Measurements from ENCODE around the gene A2M.
A peak's percentile ranks its signal among the peaks of the same experiment; 100 is the strongest.

The A2M gene

DNA sequence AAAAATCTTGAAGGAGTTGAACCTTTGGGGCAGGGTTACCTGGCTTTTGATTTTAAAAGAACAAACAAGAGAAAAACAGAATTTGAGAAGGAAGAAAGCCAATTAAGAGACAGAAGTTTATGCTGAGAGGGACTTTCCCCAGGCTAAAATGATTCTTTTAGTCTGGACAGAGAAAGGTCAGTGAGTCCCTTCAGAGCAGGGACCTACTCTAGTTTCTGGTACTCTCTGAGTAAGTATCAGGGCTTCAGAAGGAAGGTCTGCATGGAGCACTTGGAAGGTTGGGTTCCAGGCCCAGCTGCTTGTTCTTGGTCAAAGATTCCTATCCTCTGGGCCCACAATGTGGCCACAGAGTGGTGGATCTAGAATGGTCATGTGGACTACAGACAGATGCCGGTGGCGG is 66.8 kb downstream of the A2M start:
- DNase-seq (ENCODE audit: low spot score), result no peak
- TF ChIP-seq, protein P1, sequence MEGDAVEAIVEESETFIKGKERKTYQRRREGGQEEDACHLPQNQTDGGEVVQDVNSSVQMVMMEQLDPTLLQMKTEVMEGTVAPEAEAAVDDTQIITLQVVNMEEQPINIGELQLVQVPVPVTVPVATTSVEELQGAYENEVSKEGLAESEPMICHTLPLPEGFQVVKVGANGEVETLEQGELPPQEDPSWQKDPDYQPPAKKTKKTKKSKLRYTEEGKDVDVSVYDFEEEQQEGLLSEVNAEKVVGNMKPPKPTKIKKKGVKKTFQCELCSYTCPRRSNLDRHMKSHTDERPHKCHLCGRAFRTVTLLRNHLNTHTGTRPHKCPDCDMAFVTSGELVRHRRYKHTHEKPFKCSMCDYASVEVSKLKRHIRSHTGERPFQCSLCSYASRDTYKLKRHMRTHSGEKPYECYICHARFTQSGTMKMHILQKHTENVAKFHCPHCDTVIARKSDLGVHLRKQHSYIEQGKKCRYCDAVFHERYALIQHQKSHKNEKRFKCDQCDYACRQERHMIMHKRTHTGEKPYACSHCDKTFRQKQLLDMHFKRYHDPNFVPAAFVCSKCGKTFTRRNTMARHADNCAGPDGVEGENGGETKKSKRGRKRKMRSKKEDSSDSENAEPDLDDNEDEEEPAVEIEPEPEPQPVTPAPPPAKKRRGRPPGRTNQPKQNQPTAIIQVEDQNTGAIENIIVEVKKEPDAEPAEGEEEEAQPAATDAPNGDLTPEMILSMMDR (IDR thresholded peaks at IDR 0.05; ENCODE audit: extremely low read depth, insufficient read depth, missing control alignments), result no peak
- in situ Hi-C loops (cut with MboI; ENCODE audit: low pct_unique_long_range_greater_than_20kb, low sequenced_read_pairs, unreplicated experiment), result loop anchor here (10.0 kb wide), 3 partner anchors 124 to 384 kb away; partner anchors contain the start of gene MFAP5

DNA sequence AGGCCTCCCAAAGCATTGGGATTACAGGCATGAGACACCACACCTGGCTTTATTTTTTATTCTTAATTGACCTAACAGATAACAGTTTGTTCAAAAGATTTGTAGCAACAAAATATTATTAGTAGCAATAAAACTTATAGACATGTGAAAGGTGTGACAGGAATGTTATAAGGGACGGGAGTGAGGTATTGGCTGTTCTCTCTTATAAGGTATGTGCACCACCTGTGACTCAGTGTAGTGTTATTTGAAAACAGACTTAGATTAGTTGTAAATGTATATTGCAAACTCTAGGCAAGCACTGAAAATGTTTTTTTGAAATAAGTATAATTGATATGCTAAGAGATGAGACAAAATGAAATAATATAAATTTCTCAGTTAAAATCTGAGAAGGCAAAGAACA is 68.6 kb downstream of the A2M start:
- in situ Hi-C loops (cut with MboI; ENCODE audit: low pct_unique_long_range_greater_than_20kb, low sequenced_read_pairs, unreplicated experiment), result loop anchor here (10.0 kb wide), 3 partner anchors 122 to 382 kb away; partner anchors contain the start of gene MFAP5
- TF ChIP-seq, protein P1 (IDR thresholded peaks at IDR 0.05; ENCODE audit: extremely low read depth, insufficient read depth, missing control alignments), result no peak
- DNase-seq (ENCODE audit: low spot score), result no peak

DNA sequence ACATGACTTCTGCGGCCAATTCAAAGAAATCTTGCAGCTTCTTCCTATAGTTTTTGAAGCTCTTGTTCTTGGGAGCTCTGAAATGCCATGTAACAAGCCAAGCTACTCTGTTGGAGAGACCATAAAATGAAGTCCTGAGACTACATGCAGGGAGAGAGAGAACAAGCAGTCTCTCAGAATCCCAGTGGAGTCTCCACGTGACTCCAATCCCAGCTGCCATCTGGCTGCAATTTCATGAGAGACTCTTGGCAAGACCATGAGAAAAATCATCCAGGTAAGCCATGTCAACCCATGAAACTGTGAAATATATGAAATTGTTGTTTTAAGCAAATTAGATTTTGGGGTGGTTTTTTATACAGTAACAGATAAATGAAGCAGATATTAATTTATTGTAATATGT is 72.0 kb downstream of the A2M start:
- TF ChIP-seq, protein P1 (IDR thresholded peaks at IDR 0.05; ENCODE audit: extremely low read depth, insufficient read depth, missing control alignments), result no peak
- no peak for DNase-seq (ENCODE audit: low spot score)
- in situ Hi-C loops (cut with MboI; ENCODE audit: low pct_unique_long_range_greater_than_20kb, low sequenced_read_pairs, unreplicated experiment), result loop anchor here (10.0 kb wide), 3 partner anchors 119 to 379 kb away; partner anchors contain the start of gene MFAP5

DNA sequence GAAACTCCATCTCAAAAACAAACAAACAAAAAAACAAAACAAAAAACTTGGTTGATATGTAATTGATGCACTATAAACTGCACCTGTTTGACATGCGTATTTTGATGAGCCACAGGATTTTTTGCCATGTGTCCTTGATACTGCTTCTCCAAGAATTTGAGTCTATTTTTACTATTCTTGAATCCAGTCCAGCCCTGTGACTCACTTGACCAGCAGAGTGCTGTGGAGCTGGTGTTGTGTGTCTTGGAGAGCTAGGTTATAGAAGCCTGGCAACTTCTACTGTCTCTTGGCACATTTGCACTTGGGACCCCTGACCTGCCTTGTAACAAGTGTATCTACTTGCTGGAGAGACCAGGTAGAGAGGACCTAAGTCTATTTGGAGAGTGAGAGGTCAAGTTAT is 74.4 kb downstream of the A2M start:
- in situ Hi-C loops (cut with MboI; ENCODE audit: low pct_unique_long_range_greater_than_20kb, low sequenced_read_pairs, unreplicated experiment), result loop anchor here (10.0 kb wide), 3 partner anchors 117 to 377 kb away; partner anchors contain the start of gene MFAP5
- TF ChIP-seq, protein P1 (IDR thresholded peaks at IDR 0.05; ENCODE audit: extremely low read depth, insufficient read depth, missing control alignments), result no peak
- DNase-seq (ENCODE audit: low spot score), result no peak

- DNase-seq (ENCODE audit: low spot score), result no peak
- TF ChIP-seq, protein P1 (IDR thresholded peaks at IDR 0.05; ENCODE audit: extremely low read depth, insufficient read depth, missing control alignments), result no peak
- in situ Hi-C loops (cut with MboI; ENCODE audit: low pct_unique_long_range_greater_than_20kb, low sequenced_read_pairs, unreplicated experiment), result loop anchor here (10.0 kb wide), 3 partner anchors 116 to 376 kb away; partner anchors contain the start of gene MFAP5
Observed at GRCh38 chr12:9040484-9041186, 75.1 kb downstream of the A2M start.

DNA sequence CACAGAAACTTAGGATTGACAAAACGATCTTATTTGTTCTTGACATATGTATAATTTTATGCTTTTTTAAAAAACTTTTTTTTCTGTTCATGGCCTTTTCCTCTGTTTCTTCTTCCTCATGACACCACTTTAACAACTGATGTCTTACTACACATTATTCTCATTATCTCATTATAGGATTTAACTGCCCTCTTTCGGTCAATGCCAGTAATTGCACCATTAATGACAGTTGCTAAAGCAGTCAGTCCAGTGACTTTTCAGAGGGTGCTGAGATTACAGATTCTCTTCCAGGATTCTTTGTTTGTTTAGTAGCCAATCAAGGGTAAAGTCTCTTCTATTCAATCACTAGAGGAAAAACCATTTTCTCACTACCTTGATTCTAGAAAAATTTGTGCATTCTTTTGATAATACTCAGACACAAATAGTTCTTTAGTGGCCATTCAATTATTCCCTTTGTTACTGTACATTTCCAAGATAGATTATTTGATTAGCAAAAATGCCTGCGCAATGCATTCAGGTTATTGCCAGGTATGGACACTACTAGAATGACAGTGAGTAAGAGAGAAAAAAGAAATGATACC is 76.2 kb downstream of the A2M start:
- in situ Hi-C loops (cut with MboI; ENCODE audit: low pct_unique_long_range_greater_than_20kb, low sequenced_read_pairs, unreplicated experiment), result no loop called here
- TF ChIP-seq, protein P1 (IDR thresholded peaks at IDR 0.05; ENCODE audit: extremely low read depth, insufficient read depth, missing control alignments), result peak; percentile 88
- DNase-seq (ENCODE audit: low spot score), result peak; percentile 70

All from GM13977 (cell line).